Right atrium auricular region (tissue), 2 donors: ENCODE measurements around the gene SLC26A1. TPM values are rescaled to one million over a fixed set of nuclear protein-coding genes. Genes with fewer than 3 reads are reported as not detected.

Source experiments
- DNase-seq: peaks from one replicate; pipeline ENCODE4 v3.0.0-alpha.2; 2019; ENCODE audit warnings: low spot score
- H3K27ac ChIP-seq, 2 donors: fragments of 200-600 bp; sonication (generic); 1 replicate in 1 of 2; 2 replicates in 1 of 2; pipeline ENCODE4 v1.5.1; 2016 to 2019
- H3K27me3 ChIP-seq, 2 donors: fragments of 200-600 bp; sonication (generic); one replicate each; pipeline versions ENCODE4 v1.5.1 to v1.6.0; 2017 to 2019
- H3K36me3 ChIP-seq: fragments of 200-600 bp; sonication (generic); one replicate; pipeline ENCODE4 v1.5.1; 2016
- H3K4me1 ChIP-seq, 2 donors: fragments of 200-600 bp; sonication (generic); one replicate each; pipeline versions ENCODE4 v1.5.1 to v1.6.0; 2017 to 2019
- H3K4me3 ChIP-seq, 2 donors: fragments of 200-600 bp; sonication (generic); 1 replicate in 1 of 2; 2 replicates in 1 of 2; pipeline ENCODE4 v1.5.1; 2017 to 2019; ENCODE audit warnings: mild to moderate bottlenecking in 1 of 2, moderate library complexity in 1 of 2
- H3K9me3 ChIP-seq, 2 donors: fragments of 200-600 bp; sonication (generic); one replicate each; pipeline ENCODE4 v1.5.1; 2019
- CTCF ChIP-seq, 2 donors: fragments of 200-600 bp; sonication (generic); IDR thresholded peaks; one replicate each; pipeline ENCODE4 v1.5.1; 2019; ENCODE audit warnings: antibody characterized with exemption in 2 of 2
- total RNA-seq, 2 donors: library from RNA; depleted of rRNA; stranded (reverse); fragments of >200 nt; gene quantifications; one replicate each; pipeline ENCODE4 v1.1.0, GENCODE V29; 2016

The SLC26A1 gene
- total RNA-seq, 2 donors from 2014 or later: not detected

- DNase-seq: no peak
- no peak for TF ChIP-seq CTCF (IDR thresholded peaks at IDR 0.05)
These were observed 42.0 kb downstream of the SLC26A1 start for GRCh38 chr4:951186-951585.

GRCh38 chr4:950136-951020 is 42.8 kb downstream of the SLC26A1 start:
- no peaks in the 10 kb centered on the region for H3K9me3 ChIP-seq
- peaks cover 8% of the 10 kb centered on the region for H3K36me3 ChIP-seq
- no peaks in the 10 kb centered on the region for H3K27me3 ChIP-seq
- no peak for TF ChIP-seq CTCF (IDR thresholded peaks at IDR 0.05)
- DNase-seq: no peak
- H3K4me3 ChIP-seq: no peak overlapping the region
- peaks cover 0 to 4% of the 10 kb centered on the region in 2 donors for H3K4me1 ChIP-seq
- H3K27ac ChIP-seq: no peak overlapping the region

More at GRCh38 chr4:951186-951585, 42.0 kb downstream of the SLC26A1 start:
- H3K27me3 ChIP-seq: no peaks in the 10 kb centered on the region
- H3K9me3 ChIP-seq: no peaks in the 10 kb centered on the region
- no peak overlapping the region for H3K4me3 ChIP-seq
- H3K4me1 ChIP-seq: peaks cover 0 to 4% of the 10 kb centered on the region in 2 donors
- H3K36me3 ChIP-seq: peaks cover 8% of the 10 kb centered on the region
- H3K27ac ChIP-seq: no peak overlapping the region

GRCh38 chr4:949656-950055 is 43.5 kb downstream of the SLC26A1 start:
- H3K9me3 ChIP-seq: no peaks in the 10 kb centered on the region
- TF ChIP-seq CTCF (IDR thresholded peaks at IDR 0.05): no peak
- DNase-seq: no peak
- peaks cover 0 to 4% of the 10 kb centered on the region in 2 donors for H3K4me1 ChIP-seq
- H3K4me3 ChIP-seq: no peak overlapping the region
- no peaks in the 10 kb centered on the region for H3K27me3 ChIP-seq
- no peak overlapping the region for H3K27ac ChIP-seq
- peaks cover 8% of the 10 kb centered on the region for H3K36me3 ChIP-seq

- Histone ChIP-seq H3K27me3 (no peaks in the 10 kb centered on the region), H3K9me3 (no peaks in the 10 kb centered on the region), H3K4me1 (peaks cover 0 to 4% of the 10 kb centered on the region in 2 donors), H3K27ac (no peak overlapping the region), H3K36me3 (peaks cover 8% of the 10 kb centered on the region), H3K4me3 (no peak overlapping the region)
- no peak for TF ChIP-seq CTCF (IDR thresholded peaks at IDR 0.05)
- DNase-seq: no peak
These were observed 44.3 kb downstream of the SLC26A1 start for GRCh38 chr4:948936-949300.

DNA sequence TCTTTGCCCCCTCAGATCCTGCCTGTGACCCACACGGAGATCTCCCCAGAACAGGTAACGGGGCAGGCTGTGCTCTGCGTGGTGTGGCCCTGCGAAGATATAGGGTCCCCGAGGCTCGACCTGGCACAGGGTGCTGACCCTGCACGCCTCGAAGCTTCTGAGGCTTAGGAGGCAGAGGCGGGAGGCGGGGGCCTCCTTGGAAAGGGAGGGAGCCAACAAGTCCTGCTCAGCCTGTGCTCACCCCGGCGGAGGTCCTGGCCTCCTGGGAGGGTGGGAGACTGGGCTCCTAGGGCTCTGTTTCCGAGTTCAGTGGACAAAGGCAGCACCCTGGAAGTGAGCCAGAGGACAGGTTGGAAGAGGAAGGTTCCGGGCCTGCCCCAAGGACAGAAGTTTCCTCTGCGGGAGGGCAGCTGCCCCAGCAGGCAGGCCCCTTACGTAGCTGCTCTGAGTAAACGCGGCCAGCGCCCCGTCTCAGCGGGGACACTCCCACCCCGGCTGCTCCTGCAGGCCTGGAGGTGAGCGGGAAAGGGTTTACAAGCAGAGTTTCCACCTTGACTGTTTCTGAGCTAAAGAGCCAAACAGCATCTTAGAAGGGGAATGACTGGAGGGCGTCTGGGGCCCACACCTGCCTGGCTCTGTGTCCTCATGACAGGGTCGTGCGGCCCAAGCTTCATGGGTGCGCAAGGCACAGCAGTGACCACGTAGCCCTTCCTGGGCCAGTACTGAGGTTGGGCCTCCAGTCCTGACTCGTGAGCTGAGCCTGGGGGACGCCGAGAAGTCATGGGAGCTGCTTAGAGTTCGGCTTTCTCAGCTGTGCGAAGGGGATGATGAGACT is 44.9 kb downstream of the SLC26A1 start:
- H3K36me3 ChIP-seq: peaks cover 8% of the 10 kb centered on the region
- no peak overlapping the region for H3K4me3 ChIP-seq
- DNase-seq: no peak
- TF ChIP-seq CTCF (IDR thresholded peaks at IDR 0.05): no peak
- peaks cover 0 to 4% of the 10 kb centered on the region in 2 donors for H3K4me1 ChIP-seq
- no peaks in the 10 kb centered on the region for H3K27me3 ChIP-seq
- no peaks in the 10 kb centered on the region for H3K9me3 ChIP-seq
- H3K27ac ChIP-seq: no peak overlapping the region
